ENCODE measurements around the gene TMIGD2.

Gene TMIGD2

DNA sequence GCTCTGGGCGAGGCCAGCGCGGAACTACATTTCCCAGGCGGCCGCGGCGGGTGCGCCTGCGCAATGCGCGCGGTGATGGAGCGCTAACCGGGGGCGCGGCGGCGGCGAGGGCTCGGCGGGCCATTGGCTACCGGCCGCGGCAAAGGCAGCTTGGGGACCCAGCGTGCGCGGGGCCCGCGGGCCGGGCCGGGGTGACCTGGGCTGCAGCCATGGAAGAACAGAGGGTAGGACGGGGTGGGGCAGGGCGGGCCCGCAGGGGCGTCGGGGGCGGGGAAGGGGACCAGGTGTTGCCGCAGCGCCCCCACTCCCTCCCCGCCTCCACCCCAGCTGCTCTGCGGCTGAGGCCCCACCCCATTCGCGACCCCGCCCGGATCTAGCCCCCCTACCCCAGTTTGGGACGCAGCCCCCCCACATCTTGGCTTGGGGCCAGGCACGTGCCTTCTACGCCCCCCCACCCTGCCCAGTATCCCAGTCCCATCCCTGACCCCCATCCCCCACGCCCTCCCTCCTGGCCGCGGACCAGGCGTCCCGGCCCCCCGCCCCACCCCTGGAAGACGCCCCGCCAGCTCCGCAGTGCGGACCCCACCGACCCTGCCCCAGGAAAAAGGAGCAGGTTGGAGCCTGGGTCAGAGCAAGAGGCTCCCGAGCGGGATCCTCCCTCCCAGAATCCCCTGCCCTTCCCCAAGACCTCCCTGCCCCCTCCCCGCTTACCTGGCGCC lies 2.5 kb upstream of the TMIGD2 start, which contains the start of gene FSD1:
FSD1 (plus strand) TSS at position 61 of the 719 bp plus-strand sequence; CDS start at position 210, 149 bp downstream.
- H3K4me3 ChIP-seq (ENCODE audit: low read depth, low read length), result no peak within 1 kb of the TSS
- DNase-seq (ENCODE audit: low read depth), result peak; percentile 70
- TF ChIP-seq, protein P1, sequence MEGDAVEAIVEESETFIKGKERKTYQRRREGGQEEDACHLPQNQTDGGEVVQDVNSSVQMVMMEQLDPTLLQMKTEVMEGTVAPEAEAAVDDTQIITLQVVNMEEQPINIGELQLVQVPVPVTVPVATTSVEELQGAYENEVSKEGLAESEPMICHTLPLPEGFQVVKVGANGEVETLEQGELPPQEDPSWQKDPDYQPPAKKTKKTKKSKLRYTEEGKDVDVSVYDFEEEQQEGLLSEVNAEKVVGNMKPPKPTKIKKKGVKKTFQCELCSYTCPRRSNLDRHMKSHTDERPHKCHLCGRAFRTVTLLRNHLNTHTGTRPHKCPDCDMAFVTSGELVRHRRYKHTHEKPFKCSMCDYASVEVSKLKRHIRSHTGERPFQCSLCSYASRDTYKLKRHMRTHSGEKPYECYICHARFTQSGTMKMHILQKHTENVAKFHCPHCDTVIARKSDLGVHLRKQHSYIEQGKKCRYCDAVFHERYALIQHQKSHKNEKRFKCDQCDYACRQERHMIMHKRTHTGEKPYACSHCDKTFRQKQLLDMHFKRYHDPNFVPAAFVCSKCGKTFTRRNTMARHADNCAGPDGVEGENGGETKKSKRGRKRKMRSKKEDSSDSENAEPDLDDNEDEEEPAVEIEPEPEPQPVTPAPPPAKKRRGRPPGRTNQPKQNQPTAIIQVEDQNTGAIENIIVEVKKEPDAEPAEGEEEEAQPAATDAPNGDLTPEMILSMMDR (IDR thresholded peaks at IDR 0.05; ENCODE audit: insufficient read depth, low read depth, low read length, missing control alignments), result no peak

DNA sequence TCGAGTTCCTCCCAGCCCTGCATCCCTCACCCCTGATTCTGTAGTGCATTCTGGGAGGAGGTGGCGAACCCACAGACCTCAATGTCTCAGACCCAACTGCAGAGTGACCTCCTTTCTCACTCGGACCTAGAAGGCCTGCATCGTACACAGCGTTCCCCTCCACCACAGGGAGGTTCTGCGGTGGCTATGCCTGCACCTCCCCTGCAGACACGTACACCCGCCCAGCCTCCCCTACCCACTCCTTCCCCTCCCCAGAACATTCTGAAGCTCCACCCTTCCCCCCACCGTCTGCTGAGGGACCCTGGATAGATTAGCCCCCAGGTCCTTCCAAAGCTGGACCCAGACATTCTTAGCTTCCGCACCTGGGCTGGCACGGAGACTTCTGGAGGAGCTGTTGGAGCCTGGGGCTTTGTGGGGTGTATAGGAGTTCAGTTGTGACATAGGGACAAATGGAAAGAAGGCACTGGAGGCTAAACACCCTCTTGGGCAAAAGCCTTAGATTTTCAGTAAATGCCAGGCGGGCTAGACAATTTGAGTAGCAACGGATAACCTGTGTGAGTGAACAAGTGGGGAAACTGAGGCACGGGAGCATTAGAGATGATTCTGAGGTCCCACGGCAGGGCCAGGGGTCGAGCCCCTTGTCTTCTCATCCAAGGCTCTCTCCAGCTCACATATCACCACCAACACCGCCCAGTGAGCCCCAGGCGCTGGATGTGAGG lies 1.8 kb upstream of the TMIGD2 start:
- no peak overlapping the region for H3K4me3 ChIP-seq (ENCODE audit: low read depth, low read length)
- TF ChIP-seq, protein P1 (IDR thresholded peaks at IDR 0.05; ENCODE audit: insufficient read depth, low read depth, low read length, missing control alignments), result no peak
- DNase-seq (ENCODE audit: low read depth), result no peak

DNA sequence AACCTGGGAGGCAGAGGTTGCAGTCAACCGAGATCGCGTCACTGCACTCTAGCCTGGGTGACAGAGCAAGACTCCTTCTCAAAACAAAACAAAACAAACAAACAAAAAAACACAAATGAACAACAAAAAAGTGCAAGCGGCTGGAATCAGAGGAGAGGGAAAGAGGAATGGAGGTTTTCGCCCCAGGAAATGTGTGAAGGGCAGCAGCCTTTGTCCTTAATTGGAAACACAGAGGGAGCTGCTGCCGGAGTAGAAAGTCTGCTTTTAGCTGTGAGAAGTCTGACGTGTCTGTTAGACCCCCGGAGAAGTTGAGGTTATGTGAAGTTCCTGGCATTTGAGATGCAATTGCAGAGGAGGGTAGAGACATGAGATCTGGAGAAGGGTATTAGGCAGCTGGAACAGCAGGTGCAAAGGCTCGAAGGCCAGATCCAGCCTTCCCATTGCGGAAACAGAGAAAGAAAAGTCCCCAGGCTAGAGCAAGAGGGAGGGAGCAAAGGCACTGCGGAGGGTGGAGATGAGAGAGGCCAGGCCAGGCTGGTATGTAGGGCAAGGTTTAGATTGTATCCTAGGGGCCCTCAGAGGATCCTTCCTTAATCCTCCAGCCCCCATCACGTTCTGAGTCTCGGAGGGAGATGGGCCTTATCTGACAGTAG lies 473 bp downstream of the TMIGD2 start:
- TF ChIP-seq, protein P1 (IDR thresholded peaks at IDR 0.05; ENCODE audit: insufficient read depth, low read depth, low read length, missing control alignments), result no peak
- no peak overlapping the region for H3K4me3 ChIP-seq (ENCODE audit: low read depth, low read length)
- no peak for DNase-seq (ENCODE audit: low read depth)

DNA sequence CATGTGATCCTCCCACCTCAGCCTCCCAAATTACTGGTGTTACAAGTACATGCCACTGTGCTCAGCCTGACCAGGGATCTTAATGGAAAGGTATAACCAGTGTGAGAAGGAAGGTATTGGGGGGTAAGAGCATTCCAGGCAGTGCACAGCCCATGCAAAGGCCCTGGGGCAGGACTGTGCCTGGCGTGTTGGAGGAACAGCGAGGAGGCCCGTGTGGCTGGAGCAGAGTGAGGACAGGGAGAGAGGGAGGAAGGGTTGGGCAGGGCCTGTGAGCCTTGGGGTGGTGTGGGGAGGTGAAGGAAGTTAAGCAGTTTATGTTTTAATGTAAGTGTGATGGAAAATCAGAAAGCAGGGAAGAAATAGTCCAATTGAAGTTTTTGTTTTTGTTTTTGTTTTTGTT lies 1.6 kb downstream of the TMIGD2 start:
- no peak for DNase-seq (ENCODE audit: low read depth)
- no peak overlapping the region for H3K4me3 ChIP-seq (ENCODE audit: low read depth, low read length)
- TF ChIP-seq, protein P1 (IDR thresholded peaks at IDR 0.05; ENCODE audit: insufficient read depth, low read depth, low read length, missing control alignments), result no peak

DNA sequence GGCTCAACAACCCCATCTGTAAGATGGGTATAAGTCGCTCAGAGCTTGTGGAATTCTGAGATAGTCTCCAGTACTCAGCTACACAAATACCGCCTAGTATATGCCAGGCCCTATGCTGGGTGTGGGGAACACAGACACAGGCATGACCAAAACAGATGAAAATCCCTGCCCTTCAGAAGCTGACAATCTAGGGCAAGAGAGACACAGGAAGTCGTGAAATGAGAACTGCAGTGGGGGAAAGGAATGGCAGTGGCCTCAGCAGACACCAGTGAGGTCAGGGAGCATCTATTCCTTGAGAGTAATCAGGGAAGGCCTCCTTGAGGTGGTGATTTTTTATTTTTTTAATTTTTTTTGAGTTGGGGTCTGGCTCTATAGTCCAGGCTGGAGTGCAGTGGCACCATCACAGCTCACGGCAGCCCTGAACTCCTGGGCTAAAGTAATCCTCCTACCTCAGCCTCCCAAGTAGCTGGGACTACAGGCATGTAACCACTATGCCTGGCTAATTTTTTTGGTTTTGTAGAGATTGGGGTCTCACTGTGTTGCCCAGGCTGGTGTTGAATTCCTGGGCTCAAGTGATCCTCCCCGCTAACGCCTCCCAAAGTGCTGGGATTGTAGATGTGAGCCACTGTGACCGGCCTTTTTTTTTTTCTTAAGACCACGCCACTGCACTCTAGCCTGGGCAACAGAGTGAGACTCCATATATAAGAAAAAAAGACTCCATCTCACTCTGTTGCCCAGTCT lies 3.2 kb downstream of the TMIGD2 start:
- DNase-seq (ENCODE audit: low read depth), result no peak
- TF ChIP-seq, protein P1 (IDR thresholded peaks at IDR 0.05; ENCODE audit: insufficient read depth, low read depth, low read length, missing control alignments), result no peak
- H3K4me3 ChIP-seq (ENCODE audit: low read depth, low read length), result no peak overlapping the region
